Measurements from ENCODE around the gene EPOP.

The EPOP gene

DNA sequence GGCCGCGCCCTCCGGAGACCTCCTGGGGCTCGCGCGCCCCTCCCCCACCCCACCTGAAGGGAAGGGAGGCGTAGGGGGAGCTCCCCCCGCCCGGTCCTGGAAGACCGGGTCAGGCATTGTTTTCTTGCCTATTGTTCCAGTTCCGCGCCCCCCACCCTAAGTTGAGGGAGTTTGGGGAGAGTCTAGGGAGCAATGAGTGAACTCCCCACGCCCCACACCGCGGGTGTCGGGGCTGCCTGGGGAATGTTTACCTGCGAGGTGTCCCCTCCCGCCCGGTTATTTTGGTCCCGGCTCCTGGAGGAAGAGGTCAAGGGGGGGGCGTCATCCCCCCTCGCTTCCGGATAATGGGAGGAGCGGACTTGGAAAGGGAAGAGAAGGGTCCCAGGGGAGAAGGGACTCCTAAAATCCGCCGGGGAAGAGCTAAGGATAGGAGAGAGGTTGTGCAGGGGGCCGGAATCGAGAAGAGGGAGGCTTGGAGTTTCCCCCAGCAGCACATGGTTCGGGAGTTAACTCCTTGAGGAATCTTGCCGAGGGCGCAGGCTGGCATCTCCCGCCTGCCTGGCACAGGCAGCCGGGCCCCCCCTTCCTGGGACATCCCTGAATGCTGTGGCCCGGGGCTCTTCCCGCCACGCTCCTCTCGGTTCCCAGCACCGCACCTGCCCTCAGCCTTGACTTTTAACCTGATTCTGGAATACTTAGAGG, 31.2 kb upstream of the EPOP start:
- DNase-seq, result no peak

DNA sequence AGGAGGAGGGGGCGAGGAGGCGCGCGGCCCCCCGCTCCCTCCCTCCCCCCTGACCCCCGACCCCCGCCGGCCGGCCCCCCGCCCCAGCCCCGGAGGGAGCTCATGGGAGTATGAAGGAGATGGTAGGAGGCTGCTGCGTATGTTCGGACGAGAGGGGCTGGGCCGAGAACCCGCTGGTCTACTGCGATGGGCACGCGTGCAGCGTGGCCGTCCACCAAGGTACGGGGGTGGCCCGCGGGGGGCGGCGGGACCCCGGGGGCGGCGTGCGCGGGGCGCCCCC, 30.7 kb upstream of the EPOP start:
- DNase-seq, result no peak

DNA sequence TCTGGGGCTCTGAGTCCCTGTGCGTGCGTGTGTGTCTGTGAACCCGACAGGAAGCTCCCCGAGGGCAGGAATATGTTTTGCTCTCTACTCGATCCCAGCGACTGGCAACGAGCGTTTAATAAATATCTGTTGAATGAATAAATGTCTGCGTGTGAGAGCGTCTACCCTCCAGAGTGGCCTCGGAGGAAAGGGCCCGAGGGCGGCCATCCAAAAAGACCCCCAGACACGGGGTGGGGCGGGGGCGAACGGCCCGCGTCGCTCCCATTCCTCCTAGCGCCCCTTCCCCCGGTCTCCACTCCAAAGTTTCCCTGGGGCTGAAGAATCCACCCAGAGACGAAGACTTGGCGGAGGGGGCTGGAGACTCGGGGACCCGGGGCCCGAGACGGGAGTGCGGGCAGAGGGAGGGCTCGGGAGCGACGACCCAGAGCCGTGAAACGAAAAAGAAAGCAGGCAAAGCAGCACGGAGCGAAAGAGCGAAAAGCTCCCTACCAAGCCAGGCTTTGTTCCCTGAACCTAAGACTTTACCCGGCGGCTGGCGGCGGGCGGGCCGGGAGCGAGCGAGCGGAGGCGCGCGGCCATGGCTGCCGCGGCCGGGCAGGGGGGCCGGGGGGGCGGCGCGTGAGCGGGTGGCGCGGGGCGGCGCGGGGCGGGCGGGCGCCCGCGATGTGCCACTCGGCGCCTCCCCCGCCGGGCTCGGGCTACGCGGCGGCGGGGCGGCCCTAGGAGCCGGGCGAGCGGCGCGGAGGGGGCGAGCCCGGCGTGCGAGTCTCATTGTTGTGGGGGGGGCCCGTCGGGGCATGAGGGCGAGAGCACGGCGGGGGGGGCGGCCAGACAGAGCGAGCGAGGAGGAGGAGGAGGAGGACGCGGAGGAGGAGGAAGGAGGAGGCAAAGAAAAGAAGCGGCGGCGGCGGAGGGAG, 30.1 kb upstream of the EPOP start, which contains the start of gene MLLT6:
MLLT6 (plus strand) TSS at position 668 of the 917 bp plus-strand sequence. CDS start 360 bp downstream, outside the sequence.
- peak; percentile 55 for DNase-seq

DNA sequence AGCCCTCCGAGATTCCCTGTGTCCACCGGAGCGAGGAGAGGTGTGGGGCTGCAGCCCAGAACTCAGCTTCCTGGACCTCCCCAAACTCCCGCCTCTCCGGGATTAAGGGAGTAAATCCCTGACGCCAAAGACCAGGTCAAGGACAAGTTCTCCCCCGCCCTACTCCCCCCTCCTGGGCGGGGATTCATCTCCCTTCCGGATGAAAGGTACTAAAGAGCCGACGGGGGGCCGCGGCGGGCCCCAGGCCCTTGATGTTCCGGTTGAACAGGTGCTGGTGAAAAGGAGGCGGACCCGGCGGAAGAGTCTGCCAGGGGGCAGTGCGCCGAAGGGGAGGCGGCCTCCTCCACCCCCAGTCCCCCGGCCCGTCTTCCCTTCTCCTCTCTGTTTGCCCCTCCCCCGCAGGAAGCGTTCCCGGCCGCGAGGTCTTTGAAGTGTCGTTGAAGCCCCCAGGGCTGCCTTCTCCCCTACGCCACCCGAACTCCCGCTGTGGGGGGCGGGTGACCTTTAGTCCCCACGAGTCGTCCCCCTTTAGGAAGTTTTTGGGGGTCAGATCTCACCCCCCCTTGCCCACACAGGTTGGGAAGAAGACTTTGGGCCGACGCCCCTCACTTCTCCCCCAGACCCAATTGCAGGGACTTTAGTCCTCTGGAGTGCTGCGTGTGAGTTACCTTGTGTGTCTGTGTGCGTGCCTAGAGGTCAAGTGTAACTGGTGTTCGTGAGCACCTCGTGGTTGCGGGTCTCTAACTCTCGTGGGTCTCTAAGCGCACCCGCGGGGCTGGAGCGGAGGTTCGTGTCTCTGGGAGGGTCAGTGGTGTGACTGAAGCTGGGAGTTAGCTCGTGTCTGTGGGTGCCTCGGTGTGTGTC, 29.2 kb upstream of the EPOP start:
- DNase-seq, result peak; percentile 69 to 76

DNA sequence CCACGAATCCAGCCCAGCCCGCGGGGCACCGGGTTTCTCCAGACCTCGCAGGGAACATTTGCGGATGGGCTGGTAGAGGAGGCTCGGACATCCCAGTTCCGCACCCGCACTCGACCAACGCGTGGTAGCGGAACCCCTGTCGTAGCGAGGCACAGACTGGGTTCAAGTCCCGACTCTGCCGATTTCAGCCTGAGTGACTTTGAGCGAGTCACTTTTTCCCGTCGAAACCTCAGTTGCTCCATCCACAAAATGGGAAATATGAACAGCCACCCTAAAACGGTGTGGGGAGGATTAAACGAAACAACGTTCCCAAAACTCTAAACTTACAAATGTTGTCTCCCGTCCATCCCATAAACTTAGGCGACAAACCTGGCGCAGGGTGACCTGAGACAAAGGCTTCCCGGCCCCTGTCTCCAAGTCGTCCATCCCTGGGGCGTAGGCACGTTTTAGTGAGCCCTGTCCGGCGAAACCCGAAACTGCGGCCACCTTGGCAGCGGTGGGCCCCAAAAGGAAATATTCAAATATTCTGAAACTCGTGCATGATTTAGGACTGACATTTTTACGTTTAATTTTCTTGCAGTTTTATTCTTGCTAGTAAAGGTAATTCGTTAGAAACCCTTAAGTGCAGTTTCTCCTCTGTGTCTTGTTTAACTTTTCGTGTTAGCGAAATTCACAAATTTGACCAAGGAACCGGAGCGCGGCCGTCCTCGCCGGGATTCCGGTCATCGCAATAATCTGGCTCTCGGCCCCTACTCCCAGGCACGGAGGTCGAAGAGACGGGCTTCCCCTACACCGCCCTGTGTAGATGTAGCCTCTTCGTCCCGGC, 28.4 kb upstream of the EPOP start:
- DNase-seq, result peak in 1 of 2 experiments; percentile 35

DNA sequence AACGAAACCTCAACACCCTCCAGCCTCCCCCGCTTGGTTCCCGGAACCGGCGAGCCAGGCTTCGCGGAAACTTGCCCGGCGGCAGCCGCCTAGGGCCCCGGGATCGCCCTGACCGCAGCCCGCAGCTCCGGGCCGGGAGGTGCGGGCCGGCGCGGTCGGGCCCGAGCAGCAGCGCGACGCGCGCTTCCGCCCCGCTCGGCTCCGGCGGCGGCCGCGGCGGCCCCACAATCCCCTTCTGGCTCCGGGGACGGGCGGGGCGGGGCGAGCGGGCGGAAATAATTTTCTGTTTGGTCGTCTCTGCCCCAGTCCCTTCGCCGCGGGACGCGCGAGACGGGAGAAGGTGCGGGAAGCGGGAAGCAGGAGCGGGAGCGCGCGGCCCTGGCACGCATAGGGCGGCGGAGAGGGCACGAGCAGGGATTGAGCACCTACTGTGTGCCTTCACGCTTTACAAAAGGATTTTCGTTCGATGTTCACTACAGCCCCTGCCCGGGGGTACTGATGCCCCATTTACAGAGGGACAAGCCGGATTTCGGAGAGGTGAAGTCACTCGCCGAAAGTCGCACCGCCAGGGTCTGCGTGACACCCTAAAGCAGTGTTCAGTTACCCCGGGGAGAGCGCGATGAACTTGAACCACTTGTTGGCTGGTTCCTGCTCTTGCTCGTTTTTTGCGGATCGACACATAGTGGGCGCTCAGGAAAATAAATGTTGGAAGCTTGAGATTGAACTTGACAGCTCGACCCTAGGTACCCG, 27.6 kb upstream of the EPOP start:
- peak; percentile 71 to 82 for DNase-seq

DNA sequence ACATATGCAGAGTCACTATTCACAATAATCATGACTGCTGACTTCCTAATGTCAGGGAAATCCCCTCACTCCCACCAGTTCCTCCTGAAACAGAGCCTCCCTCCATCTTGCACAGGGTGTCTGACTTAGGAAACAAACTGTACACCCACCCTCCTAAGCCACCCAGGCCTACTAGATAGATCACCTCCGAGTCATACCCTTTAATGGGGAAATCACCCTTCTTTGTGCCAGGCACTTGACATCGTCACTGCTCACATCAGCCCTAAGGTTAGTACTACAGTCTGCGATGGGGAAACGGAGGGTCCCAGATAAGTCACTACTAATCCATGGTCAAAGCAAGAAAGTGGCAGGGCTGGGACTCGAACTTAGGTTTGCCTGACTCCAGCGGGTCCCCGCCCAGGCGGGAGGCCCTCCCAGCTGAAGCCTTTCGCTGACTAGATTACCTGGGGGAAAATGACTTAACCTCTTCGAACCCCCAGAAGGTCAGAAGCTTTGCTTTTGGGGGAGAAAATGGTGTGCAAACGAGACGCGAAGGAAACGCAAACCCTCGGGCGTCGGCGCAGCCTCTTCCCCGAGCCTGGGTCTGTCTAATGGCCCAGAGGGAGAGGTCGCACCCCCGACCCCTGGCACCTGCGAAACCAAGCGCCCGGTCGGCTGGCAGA, 26.9 kb upstream of the EPOP start:
- peak; percentile 18 to 28 for DNase-seq

DNA sequence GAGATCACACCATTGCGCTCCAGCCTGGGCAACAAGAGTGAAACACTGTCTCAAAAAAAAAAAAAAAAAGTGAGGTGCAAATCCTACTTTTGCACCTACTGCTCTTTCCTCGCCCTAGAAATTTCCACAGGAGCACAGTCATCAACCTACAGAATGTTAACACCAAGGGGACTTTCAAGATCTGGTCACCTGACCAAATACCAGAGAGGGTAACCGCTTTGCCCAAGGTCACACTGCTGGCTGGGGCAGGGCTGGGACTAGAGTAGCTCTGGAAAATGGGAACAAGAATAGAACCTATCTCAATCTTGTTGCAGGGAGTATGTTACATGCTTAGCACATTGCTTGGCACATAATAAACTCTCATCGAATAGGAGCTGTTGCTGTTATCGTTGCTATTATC, 24.0 kb upstream of the EPOP start:
- DNase-seq, result no peak

DNA sequence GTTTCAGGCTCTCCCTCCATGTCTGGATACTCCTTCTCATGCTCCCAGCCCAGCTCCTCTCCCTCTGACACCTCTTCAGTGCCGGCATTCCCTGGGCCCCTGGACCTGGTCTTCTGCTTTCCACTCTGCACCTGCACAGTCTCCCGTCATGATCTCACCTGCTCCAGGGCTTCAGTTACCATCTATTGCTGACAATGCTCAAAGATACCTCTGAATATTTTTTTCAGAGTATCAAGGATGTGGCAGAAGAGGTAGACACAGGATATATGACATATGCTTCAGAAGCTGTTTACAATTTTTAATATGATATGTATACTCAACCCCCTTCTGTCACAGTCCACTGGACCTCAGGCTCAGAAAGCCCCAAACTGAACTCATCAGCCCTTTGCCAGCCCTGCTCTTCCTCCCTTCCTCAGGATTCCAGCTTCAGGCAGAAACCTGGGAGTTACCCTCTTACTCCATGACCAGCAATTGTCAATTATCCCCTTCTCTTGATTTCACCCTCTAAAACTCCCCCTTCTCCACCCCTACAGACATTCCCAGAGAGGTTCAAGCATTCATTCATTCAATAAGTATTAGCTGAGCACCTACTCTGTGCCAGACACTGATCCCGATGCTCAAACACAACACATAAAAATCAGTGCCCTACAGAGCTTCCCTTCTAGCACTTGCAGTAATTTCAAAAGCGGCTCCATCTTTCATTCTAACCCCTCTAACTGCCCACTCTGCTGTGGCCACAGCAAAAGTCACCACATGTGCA, 22.5 kb upstream of the EPOP start:
- DNase-seq, result no peak

DNA sequence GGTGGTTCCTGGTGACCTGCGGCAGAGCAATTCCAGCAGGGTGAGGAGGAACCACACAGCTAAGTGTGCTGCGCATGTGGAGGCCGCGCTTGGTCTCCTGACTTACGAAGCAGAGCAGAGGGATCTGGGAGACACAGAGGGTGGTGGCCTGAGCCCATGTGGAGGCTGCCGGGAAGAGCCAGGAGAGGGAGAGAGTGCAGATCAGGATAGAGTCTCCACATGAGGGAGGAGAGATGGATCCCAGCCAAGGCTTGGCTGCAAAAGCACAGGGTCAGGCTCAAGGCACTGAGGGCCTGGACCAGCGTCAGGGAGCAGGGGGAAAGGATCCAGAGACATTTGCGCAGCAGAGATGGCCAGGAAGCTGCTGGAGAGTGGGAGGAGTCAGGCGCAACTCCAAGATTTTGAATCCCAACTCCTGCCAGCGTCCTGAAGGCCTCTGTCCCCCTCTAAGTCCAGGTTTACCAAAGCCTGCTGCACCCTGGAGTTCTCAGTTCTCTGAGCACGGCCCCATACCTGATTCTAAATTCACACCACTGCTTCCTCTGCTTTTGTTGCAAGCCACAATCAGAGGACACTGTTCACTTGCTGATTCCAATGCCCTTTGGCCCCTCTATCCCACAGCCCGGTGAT, 19.1 kb upstream of the EPOP start:
- DNase-seq, result no peak

DNA sequence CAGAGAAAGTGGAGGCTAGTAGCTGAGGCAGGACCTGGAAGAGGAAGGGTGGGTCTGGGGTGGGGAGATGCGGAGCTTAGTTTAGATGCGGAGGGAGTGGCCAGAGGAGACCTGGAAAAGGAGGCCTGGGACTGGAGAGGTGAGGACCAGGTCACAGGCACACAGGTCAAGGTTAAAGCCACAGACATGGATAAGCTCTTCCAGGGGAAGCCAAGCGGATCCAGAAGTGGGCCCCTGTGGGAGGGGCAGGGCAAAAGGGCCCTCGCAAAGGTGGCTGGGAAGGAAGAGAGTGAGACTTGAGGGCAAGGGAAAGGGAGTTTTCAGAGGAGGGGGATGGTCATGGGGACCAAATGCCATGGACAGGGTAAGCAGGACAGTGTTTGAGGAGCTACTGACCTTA, 16.4 kb upstream of the EPOP start:
- DNase-seq, result no peak

DNA sequence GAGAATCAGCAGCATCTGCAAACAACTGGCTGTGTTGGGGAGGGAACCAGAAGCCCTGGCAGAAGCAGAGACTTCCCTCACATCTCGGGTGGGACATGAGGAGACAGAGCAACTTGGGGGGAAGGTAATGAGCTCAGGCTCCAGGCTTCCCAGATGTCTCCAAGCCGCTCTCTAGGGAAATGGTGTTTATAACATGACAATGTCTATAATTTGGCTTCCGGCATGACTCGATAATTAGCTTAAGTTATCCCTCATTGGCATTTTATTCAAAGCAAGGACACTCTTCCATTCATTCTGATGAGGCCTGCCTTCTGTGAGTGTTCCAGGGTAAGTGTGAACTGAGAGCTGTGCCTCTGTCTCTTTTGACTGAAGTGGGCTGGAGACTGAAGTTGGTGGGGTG, 15.6 kb upstream of the EPOP start:
- DNase-seq, result no peak

DNA sequence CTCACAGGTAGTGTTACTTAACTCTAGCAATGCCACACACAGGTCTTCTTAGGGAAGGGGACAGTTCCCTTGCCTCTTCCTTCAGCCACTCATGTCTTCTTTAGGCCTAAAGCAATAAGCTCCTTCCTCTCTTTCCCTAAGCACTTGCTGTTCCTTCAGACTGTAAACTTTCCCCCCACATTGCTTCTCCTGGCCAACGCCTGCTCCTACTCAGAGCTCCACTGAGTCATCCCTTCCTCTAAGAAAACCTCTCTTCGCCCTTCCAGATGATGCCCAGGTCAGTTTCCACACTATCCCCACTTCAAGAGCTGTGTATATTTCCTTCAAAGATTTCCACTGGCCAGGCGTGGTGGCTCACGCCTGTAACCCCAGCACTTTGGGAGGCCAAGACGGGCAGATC, 12.5 kb upstream of the EPOP start:
- no peak for DNase-seq

DNA sequence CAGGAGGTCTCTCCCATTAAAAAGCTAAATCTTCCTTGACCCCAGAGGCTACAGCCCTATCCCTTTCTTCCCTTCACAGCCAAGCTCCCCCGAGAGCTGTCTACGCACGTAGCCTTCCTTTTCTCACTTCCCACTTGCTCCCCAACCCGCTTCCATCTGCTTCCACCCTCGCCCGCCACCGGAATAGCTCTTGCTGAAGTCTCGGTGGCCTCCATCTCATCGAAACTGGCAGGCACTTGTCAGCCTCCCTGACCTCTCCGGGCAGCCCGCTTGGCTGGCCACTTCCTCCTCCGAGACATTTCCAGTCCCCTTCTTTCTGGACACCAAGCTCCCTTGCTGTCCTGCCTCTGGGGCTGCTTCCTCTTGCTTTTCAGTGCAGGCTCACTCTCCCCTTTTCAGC, 10.7 kb upstream of the EPOP start:
- no peak for DNase-seq

DNA sequence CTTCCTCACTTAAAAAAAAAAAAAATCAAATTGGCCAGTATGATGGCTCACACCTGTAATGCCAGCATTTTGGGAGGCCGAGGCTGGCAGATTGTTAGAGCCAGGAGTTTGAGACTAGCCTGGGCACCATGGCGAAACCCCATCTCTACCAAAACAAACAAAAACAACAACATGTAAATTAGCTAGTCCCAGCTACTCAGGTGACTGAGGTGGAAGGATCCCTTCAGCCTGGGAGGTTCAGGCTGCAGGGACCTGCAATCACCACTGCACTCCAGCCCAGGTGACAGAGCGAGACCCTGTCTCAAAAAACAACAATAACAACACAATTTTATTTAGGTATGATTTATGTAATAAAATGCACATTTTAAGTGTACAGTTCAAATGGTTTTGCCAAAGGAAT, 6.3 kb upstream of the EPOP start:
- no peak for DNase-seq

DNA sequence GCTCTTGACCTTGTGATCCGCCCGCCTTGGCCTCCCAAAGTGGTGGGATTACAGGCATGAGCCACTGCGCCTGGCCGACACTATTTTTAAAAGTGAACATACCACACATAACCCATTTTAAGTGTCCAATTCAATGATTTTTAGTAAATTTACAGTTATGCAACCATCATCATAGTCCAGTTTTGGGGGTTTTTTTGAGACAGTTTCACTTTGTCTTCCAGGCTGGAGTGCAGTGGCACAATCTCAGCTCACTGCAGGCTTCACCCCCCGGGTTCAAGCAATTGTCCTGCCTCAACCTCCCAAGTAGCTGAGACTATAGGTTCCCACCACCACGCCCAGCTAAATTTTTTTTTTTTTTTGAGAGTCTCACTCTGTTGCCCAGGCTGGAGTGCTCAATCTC, 3.1 kb upstream of the EPOP start:
- DNase-seq, result no peak

DNA sequence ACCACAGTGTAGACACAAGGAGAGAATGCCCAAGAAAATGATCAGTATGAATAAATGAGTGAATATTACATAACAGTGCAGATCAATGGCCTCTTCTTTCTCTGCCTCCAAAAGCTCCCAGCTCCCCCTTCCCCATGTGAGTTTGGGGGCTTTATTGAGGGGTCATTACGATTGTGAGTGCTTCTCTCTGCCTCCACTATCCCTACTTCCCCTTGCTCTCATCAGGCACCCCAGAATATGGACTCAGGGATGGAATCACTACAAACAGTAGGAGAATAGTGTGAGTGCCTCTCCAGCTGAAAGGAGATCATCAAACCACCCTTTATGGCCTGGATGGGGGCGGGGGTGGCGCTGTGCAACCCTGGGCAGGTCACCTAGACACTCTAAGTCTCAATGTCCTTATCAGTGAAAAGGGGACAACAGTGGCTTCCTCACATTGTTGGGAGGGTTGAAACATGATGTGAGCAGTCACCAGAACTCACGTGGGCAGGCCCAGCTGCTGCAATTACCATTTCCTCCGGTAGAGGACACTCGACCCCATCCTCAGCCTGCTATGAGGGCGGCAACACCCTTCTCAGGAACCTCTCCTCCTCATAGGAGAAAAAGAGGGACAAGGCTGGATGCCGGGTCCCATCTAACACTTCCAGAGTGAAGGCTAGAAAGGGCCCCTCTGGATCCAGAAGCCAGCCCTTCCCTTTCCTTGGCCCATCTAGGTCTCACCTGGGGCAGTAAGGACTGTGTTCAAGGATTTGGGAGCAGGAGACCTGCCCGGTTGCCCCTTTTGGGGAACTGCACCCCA, 2.1 kb upstream of the EPOP start:
- DNase-seq, result peak; percentile 84 to 86

DNA sequence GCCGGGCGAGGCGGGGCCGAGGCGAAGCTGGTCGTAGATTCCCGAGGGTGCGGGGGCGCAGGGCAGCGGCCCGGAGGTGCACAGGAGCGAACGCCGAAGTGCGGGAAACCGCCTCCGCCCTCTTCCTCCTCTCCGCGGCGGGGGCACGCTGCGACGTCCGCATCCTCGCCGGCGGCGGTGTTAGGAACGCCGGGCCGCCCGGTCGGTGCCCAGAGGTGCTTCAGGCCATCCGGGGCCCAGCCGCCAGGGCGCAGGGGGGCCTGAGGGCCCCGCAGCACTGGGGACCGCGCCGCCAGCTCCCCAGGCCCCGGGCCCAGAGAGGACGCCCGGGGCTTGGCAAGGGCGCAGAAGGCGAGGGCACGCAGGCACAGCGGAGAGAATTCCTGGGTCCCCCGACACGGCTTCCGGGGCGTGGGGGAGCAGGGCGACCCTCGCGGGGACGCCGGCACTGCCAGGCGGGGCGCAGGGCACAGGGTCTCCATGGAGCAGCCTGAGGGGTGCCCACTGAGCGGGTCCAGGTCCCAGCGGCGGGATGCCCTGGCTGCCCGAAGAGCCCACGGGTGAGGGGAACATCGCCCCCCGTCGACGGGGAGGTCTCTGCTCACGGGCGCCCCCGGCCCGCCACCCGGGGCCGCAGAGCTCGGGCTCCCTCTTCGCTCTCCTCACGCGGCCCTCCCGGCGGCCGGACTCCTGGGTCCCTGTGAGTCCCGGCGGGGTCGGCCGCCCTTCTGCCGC, 576 bp downstream of the EPOP start:
- DNase-seq, result no peak

DNA sequence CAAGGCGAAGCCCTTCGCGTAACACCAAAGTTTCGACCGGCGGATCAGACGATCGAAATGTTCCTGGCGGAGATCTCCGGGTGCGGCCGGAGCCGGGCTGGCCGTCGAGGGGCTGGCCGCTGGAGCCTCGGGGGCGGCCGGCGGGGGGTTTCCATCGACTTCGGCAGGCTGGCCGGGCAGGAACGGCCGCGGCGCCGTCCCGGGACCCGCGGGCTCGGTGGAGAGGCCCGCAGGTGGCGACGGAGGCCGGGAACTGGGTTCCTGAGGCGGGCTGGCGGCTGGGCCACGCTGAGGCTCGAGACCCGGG, 1.1 kb downstream of the EPOP start:
- DNase-seq, result no peak

Data from Kasumi-1 (cell line).